Common myeloid progenitor, CD34-positive (primary cell): Measurements from ENCODE around the gene CST3.
"Not testable (repeated sequence)": the region's sequence is repeated elsewhere in the genome, so short reads cannot be mapped to it uniquely, and the experiment has no call there.

Source experiments
- CTCF ChIA-PET: fragments of 350-600 bp; sonication (Branson Sonifier 250); formaldehyde crosslinking; loops from one replicate; lab custom pipeline; 2021; ENCODE audit warnings: antibody characterized with exemption; lab: Charles Lee
- POLR2A ChIA-PET: fragments of 350-600 bp; sonication (Branson Sonifier 250); formaldehyde crosslinking; loops from one replicate; lab custom pipeline; 2021; ENCODE audit warnings: antibody characterized with exemption; lab: Charles Lee
- DNase-seq, 3 donors: peaks; one replicate each; pipeline versions ENCODE4 v3.0.0 to v3.0.0-alpha.2; 2013
- H3K27ac ChIP-seq, 2 experiments: 1 replicate in 1 of 2; 2 replicates in 1 of 2; pipeline ENCODE4 v1.7.0; 2013; ENCODE audit warnings: inconsistent platforms in 2 of 2, low read length in 2 of 2, mild to moderate bottlenecking in 2 of 2, low read depth in 1 of 2, moderate library complexity in 1 of 2; ENCODE audit not compliant: severe bottlenecking in 2 of 2, insufficient read depth in 1 of 2, poor library complexity in 1 of 2
- H3K27me3 ChIP-seq, 5 experiments: replicated peaks in 2 of 5; 1 replicate in 3 of 5; 2 replicates in 2 of 5; pipeline versions ENCODE4 v1.6.1 to v1.7.0; 2013; ENCODE audit warnings: low read length in 4 of 5, mild to moderate bottlenecking in 2 of 5, moderate library complexity in 2 of 5, inconsistent platforms in 1 of 5; ENCODE audit not compliant: insufficient read depth in 5 of 5, control insufficient read depth in 4 of 5
- H3K36me3 ChIP-seq, 4 experiments: 1 replicate in 2 of 4; 2 replicates in 2 of 4; pipeline versions ENCODE4 v1.6.1 to v1.7.0; 2013; ENCODE audit warnings: low read length in 3 of 4, control low read depth in 1 of 4, mild to moderate bottlenecking in 1 of 4; ENCODE audit not compliant: control insufficient read depth in 4 of 4, insufficient read depth in 4 of 4
- H3K4me1 ChIP-seq, 4 experiments: 1 replicate in 3 of 4; 2 replicates in 1 of 4; pipeline versions ENCODE4 v1.6.1 to v1.7.1; 2013; ENCODE audit warnings: low read length in 3 of 4, mild to moderate bottlenecking in 3 of 4, control low read depth in 1 of 4, inconsistent platforms in 1 of 4, moderate library complexity in 1 of 4; ENCODE audit not compliant: control insufficient read depth in 4 of 4, insufficient read depth in 4 of 4; ENCODE audit errors: control extremely low read depth in 1 of 4
- H3K4me3 ChIP-seq, 7 experiments: 1 replicate in 4 of 7; 2 replicates in 3 of 7; pipeline versions ENCODE4 v1.5.1 to v1.7.0; 2013; ENCODE audit warnings: mild to moderate bottlenecking in 7 of 7, low read length in 6 of 7, moderate library complexity in 6 of 7, inconsistent platforms in 2 of 7, low read depth in 2 of 7, control low read depth in 1 of 7; ENCODE audit not compliant: insufficient read depth in 4 of 7, control insufficient read depth in 1 of 7; ENCODE audit errors: extremely low read depth in 1 of 7
- H3K9me3 ChIP-seq, 5 experiments: 1 replicate in 4 of 5; 2 replicates in 1 of 5; pipeline versions ENCODE4 v1.6.1 to v1.7.1; 2013; ENCODE audit warnings: low read length in 4 of 5, mild to moderate bottlenecking in 2 of 5, inconsistent platforms in 1 of 5, low read depth in 1 of 5, moderate library complexity in 1 of 5; ENCODE audit not compliant: control insufficient read depth in 4 of 5, insufficient read depth in 2 of 5; ENCODE audit errors: control extremely low read depth in 1 of 5
- WGBS: methylation state at CpG from one replicate; pipeline ENCODE4 v1.1.5; 2013; ENCODE audit not compliant: insufficient coverage; 5-methylcytosine and 5-hydroxymethylcytosine counted together

Gene CST3

DNA sequence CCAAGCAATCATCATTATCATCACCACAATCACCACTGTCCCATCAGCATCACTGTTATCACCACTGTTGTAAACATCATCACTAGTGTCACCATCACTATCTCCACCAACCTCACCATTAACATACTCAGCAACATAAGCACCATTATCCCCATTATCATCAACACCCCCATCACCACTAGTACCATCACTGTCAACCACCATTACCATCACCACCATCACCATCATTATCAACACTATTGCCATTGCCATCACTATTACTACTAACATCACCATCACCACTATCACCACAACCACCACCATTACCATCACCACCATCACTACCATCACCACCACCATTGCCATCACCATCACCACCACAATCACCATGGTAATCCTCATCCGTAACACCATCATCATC lies 31.6 kb upstream of the CST3 start:
- Histone ChIP-seq H3K27me3 (no peaks in the 10 kb centered on the region), H3K36me3 (no peaks in the 10 kb centered on the region), H3K27ac (no peak overlapping the region), H3K4me1 (peaks cover 0 to 2% (median 0%) of the 10 kb centered on the region in 4 experiments), H3K9me3 (no peaks in the 10 kb centered on the region), H3K4me3 (no peak overlapping the region)
- POLR2A ChIA-PET = no interaction called here
- CTCF ChIA-PET = interaction anchor here (0.6 to 1.6 kb wide), 6 partner anchors 9 to 1949 kb away, joined by 3 to 6 read pairs (median 4); no protein-coding TSS in a partner anchor
- no peak for DNase-seq
- 100% methylated on average over 1 of the region's 1 CpG for WGBS

DNA sequence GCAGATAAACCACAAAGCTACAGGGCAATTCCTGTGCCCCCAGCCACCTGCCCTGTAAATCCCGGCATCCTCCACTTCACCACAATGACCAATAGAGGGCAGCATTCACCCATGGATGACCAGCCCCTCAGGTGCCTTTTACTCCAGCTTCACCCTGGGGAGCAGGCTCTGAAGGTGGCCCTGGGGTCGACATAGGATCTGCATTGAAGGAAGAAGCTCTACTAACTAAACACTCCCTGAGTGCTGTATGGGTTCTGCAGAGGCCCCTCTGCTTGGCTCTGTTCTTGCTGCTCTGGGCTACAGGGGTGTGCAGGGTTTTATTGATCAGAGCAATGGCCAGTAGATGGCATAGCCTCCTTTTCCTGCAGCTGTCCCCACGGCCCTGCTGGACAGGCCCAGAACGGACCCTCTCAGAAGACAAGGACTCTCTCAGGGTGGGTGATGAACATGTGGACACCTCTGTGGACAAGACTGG lies 30.8 kb upstream of the CST3 start:
- Histone ChIP-seq H3K4me1 (peaks cover 0 to 2% (median 0%) of the 10 kb centered on the region in 4 experiments), H3K27me3 (no peaks in the 10 kb centered on the region), H3K9me3 (no peaks in the 10 kb centered on the region), H3K4me3 (no peak overlapping the region), H3K36me3 (no peaks in the 10 kb centered on the region), H3K27ac (no peak overlapping the region)
- DNase-seq = peak; percentile 50 to 72 (median 68)
- 20% methylated on average over 3 of the region's 4 CpGs for WGBS
- POLR2A ChIA-PET = no interaction called here
- CTCF ChIA-PET = interaction anchor here (0.6 to 1.6 kb wide), 11 partner anchors 8 to 1948 kb away, joined by 3 to 6 read pairs (median 4); no protein-coding TSS in a partner anchor

DNA sequence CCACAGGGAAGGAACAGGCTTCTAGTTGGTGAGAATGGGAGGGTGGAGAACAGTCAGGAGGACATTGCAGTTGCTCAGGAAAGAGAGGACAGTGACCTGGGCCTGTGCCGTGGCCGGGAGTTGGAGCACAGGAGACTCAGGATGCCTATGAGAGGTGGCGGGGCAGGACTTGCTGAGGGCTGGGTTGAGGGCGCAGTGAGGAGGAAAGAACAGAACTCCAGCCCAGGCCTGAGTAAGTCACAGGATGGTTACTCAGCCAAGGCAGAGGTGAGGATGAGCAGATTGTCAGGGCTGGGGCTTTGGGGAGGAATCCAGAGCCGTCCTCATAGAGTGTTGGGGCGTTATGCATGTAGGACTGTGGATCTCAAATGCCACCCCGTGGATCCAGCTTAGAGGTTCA lies 29.9 kb upstream of the CST3 start:
- WGBS = 98% methylated on average over 7 of the region's 7 CpGs
- POLR2A ChIA-PET = no interaction called here
- H3K9me3 ChIP-seq = no peaks in the 10 kb centered on the region
- H3K4me1 ChIP-seq = peaks cover 0 to 2% (median 0%) of the 10 kb centered on the region in 4 experiments
- no peak overlapping the region for H3K4me3 ChIP-seq
- DNase-seq = no peak
- CTCF ChIA-PET = interaction anchor here (0.7 to 1.6 kb wide), 7 partner anchors 11 to 226 kb away, joined by 3 to 5 read pairs (median 4); no protein-coding TSS in a partner anchor
- no peak overlapping the region for H3K27ac ChIP-seq
- no peaks in the 10 kb centered on the region for H3K27me3 ChIP-seq
- H3K36me3 ChIP-seq = no peaks in the 10 kb centered on the region

DNA sequence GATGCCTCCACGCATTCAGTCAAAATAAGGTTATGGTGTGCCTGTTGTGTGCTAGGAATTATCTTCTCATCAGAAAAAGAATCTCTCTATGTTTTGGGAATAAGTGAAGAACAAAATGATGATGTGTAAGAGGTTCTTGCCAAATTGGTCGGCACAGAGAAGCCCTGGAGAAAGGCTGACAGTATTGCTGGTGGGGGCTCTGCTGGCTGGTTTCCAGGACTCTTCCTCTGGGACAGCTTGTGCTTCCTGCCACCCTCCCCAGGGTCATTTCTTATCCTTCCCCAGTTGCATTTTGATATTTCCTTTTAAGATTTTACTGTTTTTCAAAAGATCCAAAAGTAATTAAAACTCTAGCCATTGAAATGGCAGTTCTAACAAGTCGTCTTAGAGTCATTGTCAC lies 28.9 kb upstream of the CST3 start:
- DNase-seq = no peak
- no peaks in the 10 kb centered on the region for H3K9me3 ChIP-seq
- POLR2A ChIA-PET = no interaction called here
- CTCF ChIA-PET = no interaction called here
- peaks cover 0 to 2% (median 0%) of the 10 kb centered on the region in 4 experiments for H3K4me1 ChIP-seq
- no peak overlapping the region for H3K27ac ChIP-seq
- H3K27me3 ChIP-seq = no peaks in the 10 kb centered on the region
- H3K4me3 ChIP-seq = no peak overlapping the region
- WGBS = 64% methylated on average over 2 of the region's 3 CpGs
- no peaks in the 10 kb centered on the region for H3K36me3 ChIP-seq

DNA sequence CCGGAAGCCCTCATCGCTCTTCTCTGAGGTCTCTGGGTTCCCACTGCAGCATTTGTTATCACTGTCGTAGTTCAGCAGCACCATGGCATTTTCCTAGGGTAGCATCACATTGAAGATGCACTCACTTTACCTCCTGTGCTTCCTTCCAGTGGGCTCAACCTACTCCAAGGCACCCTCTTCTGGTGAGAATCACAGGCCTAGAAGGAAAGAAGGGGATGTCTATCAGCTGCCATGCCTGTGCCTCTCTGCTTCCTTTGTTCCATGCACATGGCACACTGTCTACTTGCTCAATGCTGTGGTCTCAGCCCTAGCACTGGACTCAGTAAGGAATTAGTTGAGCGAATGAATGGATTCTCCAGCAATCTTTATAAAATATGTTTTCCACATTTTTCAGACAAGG lies 28.4 kb upstream of the CST3 start:
- ChIA-PET POLR2A (no interaction called here), CTCF (no interaction called here)
- H3K4me1 ChIP-seq = peaks cover 0 to 2% (median 0%) of the 10 kb centered on the region in 4 experiments
- H3K36me3 ChIP-seq = no peaks in the 10 kb centered on the region
- no peak overlapping the region for H3K27ac ChIP-seq
- 96% methylated on average over 4 of the region's 4 CpGs for WGBS
- no peak overlapping the region for H3K4me3 ChIP-seq
- H3K27me3 ChIP-seq = no peaks in the 10 kb centered on the region
- no peak for DNase-seq
- no peaks in the 10 kb centered on the region for H3K9me3 ChIP-seq

DNA sequence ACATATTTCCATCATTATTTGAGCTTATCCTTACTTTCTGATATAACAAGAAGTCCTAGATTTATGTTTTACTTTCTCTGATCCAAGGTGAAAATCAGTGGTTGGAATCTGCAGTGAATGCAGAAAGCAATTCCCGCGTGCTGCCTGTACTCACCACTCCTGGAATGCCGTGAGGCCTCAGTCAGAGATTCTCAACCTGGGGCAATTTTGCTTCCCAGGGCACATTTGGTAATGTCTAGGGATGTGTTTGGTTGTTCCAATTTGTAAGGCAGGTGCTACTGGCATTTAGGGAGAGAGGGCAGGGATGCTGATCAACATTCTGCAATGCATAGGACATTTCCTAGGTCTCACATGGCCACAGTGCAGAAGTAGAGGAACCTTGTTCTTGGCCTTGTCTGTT lies 27.2 kb upstream of the CST3 start:
- Histone ChIP-seq H3K27me3 (no peaks in the 10 kb centered on the region), H3K4me1 (peaks cover 0 to 2% (median 0%) of the 10 kb centered on the region in 4 experiments), H3K27ac (no peak overlapping the region), H3K4me3 (no peak overlapping the region), H3K36me3 (no peaks in the 10 kb centered on the region), H3K9me3 (no peaks in the 10 kb centered on the region)
- ChIA-PET CTCF (no interaction called here), POLR2A (no interaction called here)
- no peak for DNase-seq
- 100% methylated on average over 3 of the region's 3 CpGs for WGBS

DNA sequence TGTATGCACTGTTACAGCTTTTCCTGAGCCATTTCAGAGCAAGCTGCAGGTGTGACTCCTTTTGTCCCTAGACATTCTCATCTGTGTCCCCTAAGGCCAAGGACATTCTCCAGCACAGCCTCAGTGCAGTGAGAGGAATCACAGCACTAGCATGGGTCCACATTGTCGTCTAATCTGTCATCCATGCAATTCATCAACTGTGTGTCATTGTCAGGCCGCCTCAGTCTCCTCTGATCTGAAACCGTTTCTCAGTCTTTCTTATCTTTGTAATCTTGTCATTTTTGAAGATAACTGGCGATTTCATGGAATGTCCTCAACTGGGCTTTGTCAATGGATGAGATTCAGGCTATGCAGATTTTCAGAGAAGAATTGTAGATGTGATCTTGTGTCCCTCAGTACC lies 26.3 kb upstream of the CST3 start:
- POLR2A ChIA-PET, H3K4me3 ChIP-seq, H3K9me3 ChIP-seq, DNase-seq, H3K4me1 ChIP-seq, H3K36me3 ChIP-seq, CTCF ChIA-PET, H3K27me3 ChIP-seq, H3K27ac ChIP-seq: not testable (repeated sequence)
- 89% methylated on average over 4 of the region's 4 CpGs for WGBS
